GM12801 (cell line): ENCODE measurements around the gene DSTN.

Experiments
- TF ChIP-seq, protein P1 (sequence below): IDR thresholded peaks from one replicate; pipeline ENCODE4 v1.5.1; 2011; ENCODE audit warnings: control low read depth; ENCODE audit not compliant: insufficient read length; ENCODE audit errors: extremely low read depth

The DSTN gene

DNA sequence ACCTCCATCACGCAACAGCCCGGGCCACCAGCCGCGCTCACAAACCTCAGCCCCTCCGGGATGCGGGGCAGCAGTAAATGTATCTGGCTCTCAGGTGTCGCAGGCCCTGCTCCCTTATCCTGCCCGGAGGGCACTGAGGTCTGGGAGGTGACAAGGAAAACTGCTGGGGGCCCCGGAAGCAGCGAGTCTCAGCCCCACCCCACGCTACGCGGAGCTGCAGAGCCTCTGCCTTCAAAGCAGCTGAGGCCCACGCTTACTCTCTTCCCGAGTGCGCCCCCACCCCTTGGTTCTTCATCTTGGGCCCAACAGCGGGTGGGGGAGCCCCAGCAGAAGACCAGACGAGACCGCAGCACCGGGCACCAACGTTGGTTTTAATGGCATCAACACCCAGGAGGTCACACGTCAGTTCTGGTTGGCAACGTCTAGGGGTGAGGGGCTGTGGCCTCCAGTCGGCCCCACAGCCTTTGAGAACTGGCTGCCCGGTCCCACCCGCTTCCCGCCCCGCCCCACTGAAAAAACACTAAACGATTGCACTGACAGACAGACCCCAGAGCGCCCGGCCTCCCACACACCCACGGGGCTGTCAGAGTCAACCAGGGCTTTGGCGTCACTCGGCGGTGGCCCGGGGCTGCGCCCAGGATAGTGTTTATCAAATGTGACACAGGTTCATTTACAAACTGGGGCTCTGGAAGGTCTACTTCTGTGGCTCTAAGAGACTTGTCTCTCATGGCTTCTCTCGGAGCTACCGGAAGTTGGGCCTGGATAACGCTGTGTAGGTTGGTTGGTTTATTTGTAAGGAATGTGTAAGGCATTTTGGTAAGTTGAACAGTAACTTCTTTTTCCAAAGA lies 43.7 kb downstream of the DSTN start:
- TF ChIP-seq, protein P1, sequence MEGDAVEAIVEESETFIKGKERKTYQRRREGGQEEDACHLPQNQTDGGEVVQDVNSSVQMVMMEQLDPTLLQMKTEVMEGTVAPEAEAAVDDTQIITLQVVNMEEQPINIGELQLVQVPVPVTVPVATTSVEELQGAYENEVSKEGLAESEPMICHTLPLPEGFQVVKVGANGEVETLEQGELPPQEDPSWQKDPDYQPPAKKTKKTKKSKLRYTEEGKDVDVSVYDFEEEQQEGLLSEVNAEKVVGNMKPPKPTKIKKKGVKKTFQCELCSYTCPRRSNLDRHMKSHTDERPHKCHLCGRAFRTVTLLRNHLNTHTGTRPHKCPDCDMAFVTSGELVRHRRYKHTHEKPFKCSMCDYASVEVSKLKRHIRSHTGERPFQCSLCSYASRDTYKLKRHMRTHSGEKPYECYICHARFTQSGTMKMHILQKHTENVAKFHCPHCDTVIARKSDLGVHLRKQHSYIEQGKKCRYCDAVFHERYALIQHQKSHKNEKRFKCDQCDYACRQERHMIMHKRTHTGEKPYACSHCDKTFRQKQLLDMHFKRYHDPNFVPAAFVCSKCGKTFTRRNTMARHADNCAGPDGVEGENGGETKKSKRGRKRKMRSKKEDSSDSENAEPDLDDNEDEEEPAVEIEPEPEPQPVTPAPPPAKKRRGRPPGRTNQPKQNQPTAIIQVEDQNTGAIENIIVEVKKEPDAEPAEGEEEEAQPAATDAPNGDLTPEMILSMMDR, result no peak

DNA sequence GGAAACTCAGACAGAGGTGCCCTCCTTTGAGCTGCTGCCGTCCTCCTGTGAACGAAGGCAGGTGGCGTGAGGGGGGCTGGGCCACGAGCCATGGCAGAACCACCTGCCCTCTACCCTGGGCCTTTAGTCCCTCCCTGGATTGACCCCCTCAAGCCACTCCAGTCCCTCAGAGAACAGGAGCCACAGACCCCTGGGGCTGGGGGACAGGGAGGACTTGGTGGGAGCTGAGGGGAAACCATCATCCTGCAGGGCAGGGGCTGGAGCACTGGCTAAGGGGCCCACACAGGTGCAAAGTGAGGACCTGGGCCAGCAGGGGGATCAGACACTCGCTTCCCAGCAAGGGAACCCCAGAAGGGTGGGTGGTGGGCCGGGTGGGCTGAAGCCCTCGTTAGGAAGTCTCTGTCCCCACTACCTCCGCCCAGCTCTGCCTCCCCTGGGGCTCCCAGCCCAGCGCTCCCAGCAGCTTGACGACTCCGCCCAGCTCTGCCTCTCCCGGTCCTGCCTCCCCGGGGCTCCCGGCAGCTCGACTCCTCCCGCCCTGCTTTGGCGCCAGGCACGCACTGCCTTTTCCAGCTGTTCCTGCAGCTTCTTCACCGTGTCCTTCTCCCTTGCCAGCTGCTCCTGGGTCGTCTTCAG lies 44.4 kb downstream of the DSTN start:
- TF ChIP-seq, protein P1, result no peak

- TF ChIP-seq, protein P1, result no peak
Measured at GRCh38 chr20:17614812-17615644, 45.2 kb downstream of the DSTN start.

GRCh38 chr20:17615645-17616479 lies 46.0 kb downstream of the DSTN start:
- TF ChIP-seq, protein P1, result no peak

DNA sequence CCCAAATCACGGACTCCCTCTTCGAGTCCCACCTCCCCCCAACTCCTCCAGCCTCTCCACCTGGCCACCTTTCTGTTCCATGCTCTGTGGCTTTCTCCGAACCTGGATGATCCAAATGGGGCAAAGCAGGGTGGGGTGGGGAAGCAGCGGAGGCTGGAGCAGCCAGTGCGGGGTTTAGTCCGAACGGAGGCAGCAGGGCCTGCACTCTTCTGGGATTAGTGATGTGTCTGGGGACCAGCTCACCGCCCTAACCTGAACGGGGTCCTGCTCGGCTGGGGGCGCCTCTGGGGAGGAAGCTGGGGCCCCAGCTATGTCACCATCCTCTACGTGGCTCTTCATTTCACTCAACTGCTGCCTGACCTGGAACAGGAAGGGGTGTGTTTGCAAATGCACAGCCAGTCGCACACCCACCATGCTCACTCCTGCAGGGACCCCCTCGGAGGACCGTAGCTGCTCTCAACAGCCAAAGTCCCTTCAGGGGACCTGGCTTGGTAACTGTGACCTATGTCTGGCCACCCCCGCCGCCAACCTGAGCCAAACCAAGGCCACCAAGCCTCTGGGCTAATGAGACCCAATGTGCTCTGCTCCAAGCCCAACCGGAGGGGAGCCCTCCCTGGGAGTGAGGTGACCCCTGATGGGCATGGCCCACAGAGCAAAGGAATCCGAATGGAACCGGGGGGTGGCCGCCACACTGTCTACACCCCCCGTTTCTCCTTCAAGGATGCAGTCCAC lies 46.8 kb downstream of the DSTN start:
- TF ChIP-seq, protein P1, result no peak

- TF ChIP-seq, protein P1, result no peak
Measured at GRCh38 chr20:17617212-17617867, 47.5 kb downstream of the DSTN start.
